SK-N-SH treated with all-trans-retinoic acid at 6 μM for 48 hours (cell line): Measurements from ENCODE around the gene NFU1.

ENCODE experiments used
- ATAC-seq: fragments of 200-7000 bp; cut with Tn5 transposase; 3 replicates; pipeline ENCODE4 v1.9.1; 2020; ENCODE audit warnings: mild to moderate bottlenecking, moderate library complexity
- CREB5 ChIP-seq: fragments of 250-450 bp; sonication (Bioruptor Pico); IDR thresholded peaks from 2 replicates; pipeline ENCODE4 v1.5.1; 2020; ENCODE audit warnings: low read depth, mild to moderate bottlenecking, moderate library complexity
- CSDC2 ChIP-seq: fragments of 250-450 bp; sonication (Bioruptor Pico); IDR thresholded peaks from 2 replicates; pipeline ENCODE4 v1.5.0; 2020; ENCODE audit warnings: mild to moderate bottlenecking, moderate library complexity
- GLIS3 ChIP-seq: fragments of 250-450 bp; sonication (Bioruptor Pico); IDR thresholded peaks from 2 replicates; pipeline ENCODE4 v1.5.0; 2020; ENCODE audit warnings: mild to moderate bottlenecking, moderate library complexity
- ISL1 ChIP-seq: fragments of 250-450 bp; sonication (Bioruptor Pico); IDR thresholded peaks from 2 replicates; pipeline ENCODE4 v2.1.2; 2022; ENCODE audit warnings: mild to moderate bottlenecking, moderate library complexity
- PATZ1 ChIP-seq: fragments of 250-450 bp; sonication (Bioruptor Pico); IDR thresholded peaks from 2 replicates; pipeline ENCODE4 v1.8.0; 2020; ENCODE audit warnings: mild to moderate bottlenecking, moderate library complexity, borderline replicate concordance
- POU6F1 ChIP-seq: fragments of 250-450 bp; sonication (Bioruptor Pico); IDR thresholded peaks from 2 replicates; pipeline ENCODE4 v1.8.0; 2021; ENCODE audit warnings: low read depth, mild to moderate bottlenecking, moderate library complexity, borderline replicate concordance
- SNAI2 ChIP-seq: fragments of 250-450 bp; sonication (Bioruptor Pico); IDR thresholded peaks from 2 replicates; pipeline ENCODE4 v1.5.0; 2020; ENCODE audit warnings: mild to moderate bottlenecking, moderate library complexity
- TCF4 ChIP-seq: fragments of 250-450 bp; sonication (Bioruptor Pico); IDR thresholded peaks from 2 replicates; pipeline ENCODE4 v1.8.0; 2021; ENCODE audit warnings: mild to moderate bottlenecking, moderate library complexity, borderline replicate concordance
- TOX ChIP-seq: fragments of 250-450 bp; sonication (Bioruptor Pico); IDR thresholded peaks from 2 replicates; pipeline ENCODE4 v1.8.0; 2021; ENCODE audit warnings: mild to moderate bottlenecking, moderate library complexity, borderline replicate concordance
- ZC3H10 ChIP-seq: fragments of 250-450 bp; sonication (Bioruptor Pico); IDR thresholded peaks from 2 replicates; pipeline ENCODE4 v1.5.1; 2021; ENCODE audit warnings: mild to moderate bottlenecking, moderate library complexity
- ZFP3 ChIP-seq: fragments of 250-450 bp; sonication (Bioruptor Pico); IDR thresholded peaks from 2 replicates; pipeline ENCODE4 v1.5.0; 2020; ENCODE audit warnings: mild to moderate bottlenecking, moderate library complexity
- ZFP30 ChIP-seq: fragments of 450-650 bp; formaldehyde crosslinking; IDR thresholded peaks from 2 replicates; pipeline ENCODE4 v1.5.0; 2022; ENCODE audit warnings: mild to moderate bottlenecking, moderate library complexity
- ZNF565 ChIP-seq: fragments of 450-650 bp; formaldehyde crosslinking; conservative IDR thresholded peaks from 2 replicates; pipeline ENCODE4 v1.5.0; 2020; ENCODE audit warnings: low read depth, mild to moderate bottlenecking, moderate library complexity
- ZNF70 ChIP-seq: fragments of 450-650 bp; formaldehyde crosslinking; IDR thresholded peaks from 2 replicates; pipeline ENCODE4 v1.5.0; 2020; ENCODE audit warnings: mild to moderate bottlenecking, moderate library complexity
- ZNF8 ChIP-seq: fragments of 450-650 bp; formaldehyde crosslinking; IDR thresholded peaks from 2 replicates; pipeline ENCODE4 v1.5.0; 2020; ENCODE audit warnings: mild to moderate bottlenecking, moderate library complexity
- TF ChIP-seq, protein P1 (sequence below): fragments of 250-450 bp; sonication (Bioruptor Pico); IDR thresholded peaks from 2 replicates; pipeline ENCODE4 v1.5.0; 2020; ENCODE audit warnings: mild to moderate bottlenecking, moderate library complexity

NFU1 gene

DNA sequence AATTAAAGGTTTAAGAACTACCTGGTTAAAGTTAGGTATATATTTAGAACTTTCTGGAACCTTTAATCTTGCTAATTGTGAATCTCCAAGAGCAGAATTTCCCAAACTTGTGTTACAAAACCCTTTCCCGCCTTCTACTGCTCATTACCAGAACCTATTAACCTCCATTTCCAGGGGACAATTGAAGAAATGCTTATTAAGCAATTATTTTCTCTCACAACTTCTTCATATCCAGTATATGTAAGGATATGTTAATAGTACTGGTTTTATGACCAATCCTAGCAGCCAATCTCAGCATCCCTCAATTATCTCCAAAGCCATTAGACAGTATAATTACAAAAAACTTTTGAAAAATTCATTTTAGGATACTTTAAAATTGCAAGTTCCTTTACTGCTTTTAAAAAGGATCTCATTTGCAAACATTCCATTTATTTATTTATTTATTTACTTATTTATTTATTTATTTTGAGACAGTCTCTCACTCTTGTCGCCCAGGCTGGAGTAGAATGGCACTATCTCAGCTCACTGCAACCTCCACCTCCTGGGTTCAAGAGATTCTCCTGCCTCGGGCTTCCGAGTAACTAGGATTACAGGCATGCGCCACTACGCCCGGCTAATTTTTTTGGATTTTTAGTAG, 53.9 kb downstream of the NFU1 start:
- ATAC-seq, result no peak
- no peak for TF ChIP-seq ISL1 (CRISPR knock-in tag)
- TF ChIP-seq, protein P1, sequence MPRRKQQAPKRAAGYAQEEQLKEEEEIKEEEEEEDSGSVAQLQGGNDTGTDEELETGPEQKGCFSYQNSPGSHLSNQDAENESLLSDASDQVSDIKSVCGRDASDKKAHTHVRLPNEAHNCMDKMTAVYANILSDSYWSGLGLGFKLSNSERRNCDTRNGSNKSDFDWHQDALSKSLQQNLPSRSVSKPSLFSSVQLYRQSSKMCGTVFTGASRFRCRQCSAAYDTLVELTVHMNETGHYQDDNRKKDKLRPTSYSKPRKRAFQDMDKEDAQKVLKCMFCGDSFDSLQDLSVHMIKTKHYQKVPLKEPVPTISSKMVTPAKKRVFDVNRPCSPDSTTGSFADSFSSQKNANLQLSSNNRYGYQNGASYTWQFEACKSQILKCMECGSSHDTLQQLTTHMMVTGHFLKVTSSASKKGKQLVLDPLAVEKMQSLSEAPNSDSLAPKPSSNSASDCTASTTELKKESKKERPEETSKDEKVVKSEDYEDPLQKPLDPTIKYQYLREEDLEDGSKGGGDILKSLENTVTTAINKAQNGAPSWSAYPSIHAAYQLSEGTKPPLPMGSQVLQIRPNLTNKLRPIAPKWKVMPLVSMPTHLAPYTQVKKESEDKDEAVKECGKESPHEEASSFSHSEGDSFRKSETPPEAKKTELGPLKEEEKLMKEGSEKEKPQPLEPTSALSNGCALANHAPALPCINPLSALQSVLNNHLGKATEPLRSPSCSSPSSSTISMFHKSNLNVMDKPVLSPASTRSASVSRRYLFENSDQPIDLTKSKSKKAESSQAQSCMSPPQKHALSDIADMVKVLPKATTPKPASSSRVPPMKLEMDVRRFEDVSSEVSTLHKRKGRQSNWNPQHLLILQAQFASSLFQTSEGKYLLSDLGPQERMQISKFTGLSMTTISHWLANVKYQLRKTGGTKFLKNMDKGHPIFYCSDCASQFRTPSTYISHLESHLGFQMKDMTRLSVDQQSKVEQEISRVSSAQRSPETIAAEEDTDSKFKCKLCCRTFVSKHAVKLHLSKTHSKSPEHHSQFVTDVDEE (CRISPR knock-in tag), result no peak
- no peak for TF ChIP-seq ZFP30 (CRISPR knock-in tag)

DNA sequence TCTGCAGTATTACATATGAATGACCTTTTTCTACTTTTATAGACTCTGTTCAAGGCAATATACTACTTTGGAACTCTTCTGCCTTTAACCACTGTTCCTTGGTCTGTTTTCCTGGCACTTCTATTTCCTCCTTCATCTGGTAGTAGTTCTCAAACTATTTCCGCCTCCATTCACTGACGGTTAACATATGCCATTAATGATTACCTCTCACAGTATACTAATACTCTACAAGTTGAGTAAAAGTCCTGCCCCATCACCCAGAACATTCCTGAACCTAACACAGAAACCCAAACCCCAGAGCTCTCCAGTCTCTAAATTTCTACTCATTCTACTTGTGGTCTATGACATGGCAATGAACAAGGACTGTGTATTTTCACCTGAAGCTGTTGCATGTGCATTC, 54.7 kb downstream of the NFU1 start:
- ATAC-seq, result no peak
- TF ChIP-seq TCF4 (CRISPR knock-in tag) (no peak), ZNF8 (no peak), GLIS3 (CRISPR knock-in tag) (no peak), ZFP3 (CRISPR knock-in tag) (no peak), TOX (no peak), PATZ1 (no peak), ZNF565 (CRISPR knock-in tag) (no peak), ZC3H10 (CRISPR knock-in tag) (no peak)

DNA sequence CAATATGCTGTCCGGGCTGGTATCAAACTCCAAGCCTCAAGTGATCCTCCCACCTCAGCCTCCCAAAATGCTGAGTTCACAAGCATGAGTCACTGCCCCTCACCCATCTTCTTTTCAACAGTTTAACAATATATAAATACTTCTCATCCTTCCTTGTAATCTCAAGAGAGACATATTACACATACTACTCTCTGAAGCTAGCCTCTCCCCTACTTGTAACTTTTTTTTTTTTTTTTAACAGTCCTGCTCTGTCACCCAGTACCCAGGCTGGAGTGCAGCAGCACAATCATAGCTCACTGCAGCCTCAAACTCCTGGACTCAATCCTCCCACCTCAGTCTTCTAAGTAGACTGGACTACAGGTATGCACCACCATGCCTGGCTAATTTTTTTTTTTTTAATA, 55.9 kb downstream of the NFU1 start:
- no peak for TF ChIP-seq ZFP3 (CRISPR knock-in tag)
- no peak for TF ChIP-seq ZNF70 (CRISPR knock-in tag)
- TF ChIP-seq SNAI2 (CRISPR knock-in tag), result no peak
- TF ChIP-seq ZFP30 (CRISPR knock-in tag), result no peak
- no peak for TF ChIP-seq ISL1 (CRISPR knock-in tag)
- TF ChIP-seq ZNF8, result no peak
- TF ChIP-seq, protein P1 (CRISPR knock-in tag), result no peak
- TF ChIP-seq ZC3H10 (CRISPR knock-in tag), result no peak
- TF ChIP-seq GLIS3 (CRISPR knock-in tag), result no peak
- TF ChIP-seq CSDC2, result no peak
- no peak for TF ChIP-seq TCF4 (CRISPR knock-in tag)
- ATAC-seq, result no peak; the same call in 2 of the 3 replicates

- no peak for ATAC-seq
- TF ChIP-seq ZC3H10 (CRISPR knock-in tag) (no peak), POU6F1 (CRISPR knock-in tag) (no peak), TOX (no peak), PATZ1 (no peak), ZFP30 (CRISPR knock-in tag) (no peak), CREB5 (CRISPR knock-in tag) (no peak), ZNF565 (CRISPR knock-in tag) (no peak), ZNF70 (CRISPR knock-in tag) (no peak)
These were observed 56.9 kb downstream of the NFU1 start for GRCh38 chr2:69380072-69380917.
